Stimulated activated CD4-positive, alpha-beta T cell treated with anti-CD3 and anti-CD28 coated beads, Interleukin-1b, Interleukin-23, amount 100 ng/mL, for 1 hour (primary cell): Measurements from ENCODE around the gene SATB2.

Source experiments
- DNase-seq, 2 donors: peaks; one replicate each; pipeline ENCODE4 v3.0.0-alpha.2; 2020; ENCODE audit warnings: low read depth in 2 of 2

Gene SATB2

GRCh38 chr2:199325881-199326280, 131.9 kb downstream of the SATB2 start:
- no peak for DNase-seq

GRCh38 chr2:199322151-199322550, 135.6 kb downstream of the SATB2 start:
- no peak for DNase-seq

- DNase-seq, result no peak
These were observed 140.1 kb downstream of the SATB2 start for GRCh38 chr2:199317646-199318045.

- no peak for DNase-seq
These were observed 140.9 kb downstream of the SATB2 start for GRCh38 chr2:199316851-199317250.

- no peak for DNase-seq
These were observed 142.2 kb downstream of the SATB2 start for GRCh38 chr2:199315299-199316179.

GRCh38 chr2:199312931-199313330, 144.8 kb downstream of the SATB2 start:
- DNase-seq, result no peak

- no peak for DNase-seq
These were observed 146.8 kb downstream of the SATB2 start for GRCh38 chr2:199310771-199311585.

- no peak for DNase-seq
These were observed 147.8 kb downstream of the SATB2 start for GRCh38 chr2:199309973-199310372.

- no peak for DNase-seq
These were observed 148.3 kb downstream of the SATB2 start for GRCh38 chr2:199309411-199309810.

GRCh38 chr2:199308567-199308966, 149.2 kb downstream of the SATB2 start:
- no peak for DNase-seq

GRCh38 chr2:199307461-199307860, 150.3 kb downstream of the SATB2 start:
- no peak for DNase-seq

GRCh38 chr2:199306116-199306515, 151.6 kb downstream of the SATB2 start:
- DNase-seq, result no peak

GRCh38 chr2:199303728-199304177, 154.0 kb downstream of the SATB2 start:
- DNase-seq, result no peak

GRCh38 chr2:199302851-199303250, 154.9 kb downstream of the SATB2 start:
- no peak for DNase-seq

- no peak for DNase-seq
These were observed 169.3 kb downstream of the SATB2 start for GRCh38 chr2:199288424-199288823.

GRCh38 chr2:199282309-199282708, 175.4 kb downstream of the SATB2 start:
- no peak for DNase-seq

GRCh38 chr2:199279146-199279545, 178.6 kb downstream of the SATB2 start:
- no peak for DNase-seq

- no peak for DNase-seq
These were observed 179.6 kb downstream of the SATB2 start for GRCh38 chr2:199278099-199278498.

- DNase-seq, result no peak
These were observed 184.7 kb downstream of the SATB2 start for GRCh38 chr2:199273042-199273511.

- DNase-seq, result no peak
These were observed 195.8 kb downstream of the SATB2 start for GRCh38 chr2:199261936-199262335.

- no peak for DNase-seq
These were observed 196.5 kb downstream of the SATB2 start for GRCh38 chr2:199261239-199261638.

- DNase-seq, result no peak
These were observed 198.1 kb downstream of the SATB2 start for GRCh38 chr2:199259671-199260070.

- DNase-seq, result no peak
These were observed 199.4 kb downstream of the SATB2 start for GRCh38 chr2:199258291-199258690.
